Amygdala (tissue), 56 donors: Measurements from ENCODE around the gene MAML2.
A peak's percentile ranks its signal among the peaks of the same experiment; 100 is the strongest.

Source experiments
- DNase-seq, 56 donors: peaks; one replicate each; lab custom pipeline; 2025; lab: John Stamatoyannopoulos, UW

MAML2 gene

DNA sequence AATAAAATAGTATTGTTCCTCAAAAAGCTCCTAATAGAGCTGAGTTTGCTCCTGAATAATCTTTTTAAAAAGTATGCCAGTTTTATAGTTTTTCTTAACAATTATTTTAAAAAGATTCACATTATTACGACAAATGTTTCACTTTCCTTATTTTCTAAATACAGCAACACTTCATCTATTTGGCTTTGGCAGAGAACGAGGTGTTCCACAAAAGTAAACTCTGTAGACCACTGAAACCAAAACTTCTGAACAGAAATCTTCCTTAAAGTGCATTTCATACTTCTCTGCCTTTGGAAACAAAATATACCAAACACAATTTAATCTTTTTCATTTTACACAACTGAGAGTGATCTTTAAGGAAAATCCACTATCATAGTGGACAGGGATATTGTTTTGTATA is 285.5 kb downstream of the MAML2 start:
- DNase-seq = no peak

GRCh38 chr11:96056576-96056975 is 286.4 kb downstream of the MAML2 start:
- no peak for DNase-seq

DNA sequence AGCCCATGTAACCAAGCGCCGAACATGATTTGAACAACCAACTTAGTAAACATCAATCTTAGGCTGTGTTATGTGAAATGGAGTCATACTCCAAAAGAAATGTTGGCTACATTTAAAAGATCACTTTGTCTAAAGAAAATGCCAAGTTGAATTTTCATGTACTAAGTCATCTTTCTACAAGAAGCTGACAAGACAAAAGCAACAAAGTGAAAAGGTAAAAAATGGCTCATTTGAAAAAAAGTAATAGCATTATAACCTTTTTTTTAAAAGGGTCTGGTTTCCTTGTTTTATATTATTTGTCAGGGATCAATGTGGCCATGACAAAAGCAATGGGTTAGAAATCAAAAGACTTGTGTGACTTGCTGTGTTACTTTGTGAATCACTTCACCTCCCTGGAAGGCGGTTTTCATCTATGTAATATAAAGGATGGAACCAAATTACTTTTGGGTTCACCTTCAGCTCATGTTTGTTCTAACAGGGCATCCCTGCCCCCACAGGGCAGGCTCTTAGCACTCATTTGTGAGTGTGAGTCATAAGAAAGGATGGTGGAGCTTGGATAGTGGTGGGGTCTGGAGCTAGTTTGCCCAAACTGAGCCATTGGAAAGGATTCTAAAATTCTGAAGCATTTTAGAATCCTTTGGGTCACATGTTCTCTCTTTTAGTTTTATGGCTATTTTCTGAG is 287.1 kb downstream of the MAML2 start:
- no peak for DNase-seq

DNA sequence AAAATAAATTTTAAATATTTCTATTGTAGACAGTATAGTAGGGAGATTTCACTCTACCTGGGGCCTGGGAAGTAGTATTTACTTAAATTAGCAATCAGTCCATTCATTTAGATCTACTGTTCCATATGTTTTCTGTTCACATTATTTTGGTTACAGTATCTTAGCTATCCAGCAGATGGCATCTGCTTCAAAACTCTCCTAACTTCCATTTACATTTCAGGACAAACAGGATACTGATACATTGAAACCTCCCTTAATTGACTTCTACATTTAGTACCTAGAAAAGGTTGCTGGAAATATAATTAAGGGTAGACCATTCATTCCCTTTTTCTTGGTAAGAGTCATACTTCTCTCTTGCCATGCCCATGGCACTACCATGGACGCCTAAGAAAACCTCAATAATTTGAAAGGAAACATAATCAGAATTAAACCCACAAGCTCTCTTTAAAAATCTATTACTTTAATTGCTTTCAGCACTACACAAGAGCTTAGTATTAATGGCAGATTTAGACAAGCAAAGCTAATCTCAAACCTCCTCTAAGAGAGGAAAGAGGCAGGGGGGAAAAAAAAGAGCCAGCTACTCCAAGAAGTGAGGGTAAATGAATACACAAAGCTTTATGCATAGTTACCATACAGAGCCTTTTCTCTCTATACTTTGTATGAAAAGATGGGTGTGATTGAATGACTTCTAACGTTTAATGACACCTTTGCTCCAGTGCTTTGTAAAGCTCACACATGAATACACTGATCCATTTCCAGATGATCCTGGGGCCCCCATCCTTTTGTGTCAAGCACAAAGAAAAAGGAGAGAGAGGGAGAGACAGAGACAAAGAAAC is 287.9 kb downstream of the MAML2 start:
- peak in 1 of 56 donors; percentile 26 for DNase-seq

DNA sequence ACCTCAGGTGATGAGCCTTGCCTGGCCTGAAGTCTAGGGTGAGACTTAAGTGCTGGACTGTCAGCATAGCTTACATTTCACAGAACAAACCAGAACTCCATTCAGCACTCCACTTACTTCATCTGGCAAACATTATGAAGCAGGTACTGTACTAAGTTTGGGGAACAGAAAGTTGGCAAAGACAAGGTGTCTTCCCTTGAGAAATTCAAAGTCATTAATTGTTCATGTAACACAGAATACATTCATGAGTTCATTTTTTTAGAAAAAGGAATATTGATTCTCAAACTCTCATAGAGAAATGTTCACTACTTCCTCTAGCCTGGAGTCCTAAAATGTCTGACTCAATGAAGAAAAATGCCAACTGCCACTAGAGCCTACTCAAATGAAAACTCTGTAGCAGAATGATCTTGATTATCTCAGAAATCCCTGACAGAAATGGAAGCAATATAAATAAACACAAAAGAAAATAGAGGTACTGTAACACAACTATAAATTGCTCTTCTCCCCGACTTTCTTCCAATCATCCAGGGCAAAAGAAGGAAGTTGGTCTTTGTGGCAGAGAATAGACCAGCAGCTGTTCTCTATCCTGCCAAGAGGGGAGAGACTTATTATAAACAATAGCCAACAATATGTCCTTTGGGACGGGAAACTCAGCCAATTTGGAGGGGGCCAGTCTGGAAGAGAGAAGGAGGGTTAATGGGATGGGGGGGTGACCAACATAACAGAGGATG is 289.9 kb downstream of the MAML2 start:
- DNase-seq = no peak

DNA sequence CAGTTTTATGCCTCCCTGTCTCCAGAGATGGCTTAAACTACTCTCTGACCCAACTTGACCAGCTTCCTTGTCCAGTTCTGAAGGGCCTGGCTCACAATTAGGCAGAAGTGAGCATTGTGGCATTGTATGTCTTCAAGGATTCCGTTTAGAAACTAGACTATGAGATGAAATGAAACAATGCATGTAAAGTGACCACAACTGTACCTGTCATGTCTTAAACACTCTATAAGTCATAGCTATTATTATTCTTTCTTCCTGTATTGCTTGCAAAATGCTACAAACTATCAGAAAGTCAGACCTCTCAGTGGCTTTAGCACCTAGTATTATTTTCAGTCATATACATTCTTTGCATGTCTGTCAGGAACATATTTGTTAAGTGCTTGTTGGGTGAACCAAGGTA is 291.2 kb downstream of the MAML2 start:
- no peak for DNase-seq

DNA sequence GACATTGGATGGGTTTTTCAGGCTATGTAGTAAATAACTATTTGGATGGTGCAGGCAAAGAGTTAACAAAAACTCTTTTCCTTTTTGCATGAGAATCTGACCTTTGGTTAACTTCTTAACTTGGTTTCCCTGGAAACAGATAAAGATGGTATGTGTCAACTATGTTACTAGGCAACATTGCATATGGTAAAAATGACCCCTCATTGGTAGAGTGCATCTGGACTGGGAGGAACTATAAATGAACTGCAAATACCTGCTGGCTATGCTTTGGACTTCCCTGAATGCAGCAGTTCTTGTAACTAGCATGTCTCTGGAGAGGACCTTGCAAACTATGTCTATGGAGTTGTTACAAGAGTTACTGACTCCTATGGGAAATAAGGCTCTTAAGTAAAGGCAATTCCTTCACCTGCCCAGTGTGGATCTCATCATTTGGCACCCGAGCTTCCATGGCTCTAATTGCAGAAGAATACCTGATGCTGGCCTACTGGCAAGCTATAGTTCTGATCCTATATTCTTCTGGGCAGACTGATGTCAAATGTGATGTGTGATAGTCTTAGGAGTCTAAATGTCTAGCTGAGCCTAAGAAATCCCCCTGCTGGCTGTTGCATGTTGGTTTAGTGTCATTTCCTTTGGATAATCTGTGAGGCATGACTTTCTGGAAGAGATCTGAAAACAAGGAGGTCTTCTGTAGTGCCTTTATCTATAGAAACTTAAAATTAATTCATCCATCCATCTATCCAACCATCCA is 292.4 kb downstream of the MAML2 start:
- no peak for DNase-seq

DNA sequence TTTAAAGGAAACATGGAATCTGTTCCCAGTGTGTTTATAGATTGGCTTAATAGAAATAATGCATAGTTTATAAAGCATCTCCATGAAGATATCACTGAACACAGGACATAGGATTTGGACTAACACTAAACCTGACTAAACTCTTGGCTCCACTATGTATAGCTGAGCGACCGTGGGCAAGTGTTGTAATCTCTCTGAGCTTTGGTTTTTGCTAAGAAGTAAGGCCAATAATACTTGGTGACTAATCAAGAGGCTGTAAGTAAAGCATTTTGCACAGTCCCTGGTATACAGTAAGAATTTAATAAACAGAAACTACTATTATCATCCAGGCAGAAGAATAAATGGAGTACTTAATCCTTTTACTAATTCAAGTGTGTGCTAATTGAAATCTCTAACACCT is 293.6 kb downstream of the MAML2 start:
- no peak for DNase-seq

GRCh38 chr11:96045622-96046456 is 297.2 kb downstream of the MAML2 start:
- peak in 35 of 56 donors; percentile 3 to 76 (median 26) for DNase-seq

DNA sequence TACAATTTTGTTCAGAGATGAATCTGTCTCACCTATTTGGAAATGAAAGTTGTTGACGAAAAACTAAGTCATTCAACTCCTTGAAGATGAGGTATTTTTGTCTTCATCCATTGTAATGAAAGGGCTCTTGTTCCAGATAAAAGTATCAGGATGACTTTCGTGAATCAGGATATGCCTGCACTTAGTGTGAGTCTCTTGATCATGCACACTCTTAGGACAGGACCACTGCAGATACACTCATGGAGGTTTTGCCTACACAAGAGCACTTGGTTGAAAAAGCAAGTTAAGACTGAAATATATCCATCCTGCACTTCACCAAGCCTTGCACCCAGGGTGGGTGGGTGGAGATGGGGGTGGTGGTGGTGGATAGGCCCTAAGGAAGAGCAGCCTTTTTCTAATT is 298.2 kb downstream of the MAML2 start:
- DNase-seq = no peak

GRCh38 chr11:96044311-96044710 is 298.7 kb downstream of the MAML2 start:
- no peak for DNase-seq

DNA sequence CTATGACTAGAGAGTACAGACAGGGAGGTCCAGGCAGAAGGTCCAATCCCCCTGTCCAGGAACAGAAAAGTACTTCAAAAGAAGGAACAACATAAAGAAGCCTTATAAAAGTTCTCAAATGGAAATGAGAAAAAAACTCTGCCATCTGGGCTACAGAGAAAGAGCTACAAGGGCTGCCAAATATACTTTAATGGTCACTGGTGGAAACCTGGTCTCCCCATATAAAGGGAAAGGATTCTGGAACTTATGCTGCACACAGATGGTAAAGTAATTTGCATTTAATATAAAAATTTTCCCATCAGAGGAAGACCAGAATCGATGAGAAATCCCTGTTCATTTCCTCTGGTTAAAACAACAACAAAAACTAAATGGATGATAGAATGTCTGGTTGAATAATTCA is 299.7 kb downstream of the MAML2 start:
- no peak for DNase-seq

- no peak for DNase-seq
These were observed 304.9 kb downstream of the MAML2 start for GRCh38 chr11:96038046-96038445.

DNA sequence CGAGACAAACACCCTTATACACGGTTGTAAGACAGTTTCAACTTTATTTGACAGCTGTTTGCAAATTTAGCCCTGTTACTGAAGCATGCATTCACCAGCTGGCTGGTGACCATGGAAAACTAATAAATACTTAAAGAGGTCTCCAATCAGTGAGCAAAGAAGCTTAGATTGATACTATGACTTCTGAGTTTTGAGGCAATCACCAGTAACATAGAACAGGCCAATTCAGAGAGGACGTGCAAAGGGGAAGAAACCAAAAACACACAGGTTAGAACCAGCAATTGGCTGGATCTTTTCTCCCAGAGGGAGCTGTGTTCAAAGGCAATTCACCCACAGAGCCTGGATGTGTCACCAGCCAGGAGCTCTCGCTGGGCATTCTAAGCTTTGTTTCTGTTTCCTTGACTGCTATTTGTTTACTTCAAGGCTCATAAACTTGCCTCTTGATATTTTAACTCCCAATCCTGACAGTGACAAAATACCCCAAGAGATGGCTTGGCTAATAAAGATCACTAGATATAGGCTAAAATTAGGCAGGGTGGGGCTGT is 305.5 kb downstream of the MAML2 start:
- DNase-seq = no peak

GRCh38 chr11:96036863-96037262 is 306.1 kb downstream of the MAML2 start:
- peak in 11 of 56 donors; percentile 7 to 20 (median 10) for DNase-seq

- DNase-seq = no peak
These were observed 307.3 kb downstream of the MAML2 start for GRCh38 chr11:96035740-96036078.

DNA sequence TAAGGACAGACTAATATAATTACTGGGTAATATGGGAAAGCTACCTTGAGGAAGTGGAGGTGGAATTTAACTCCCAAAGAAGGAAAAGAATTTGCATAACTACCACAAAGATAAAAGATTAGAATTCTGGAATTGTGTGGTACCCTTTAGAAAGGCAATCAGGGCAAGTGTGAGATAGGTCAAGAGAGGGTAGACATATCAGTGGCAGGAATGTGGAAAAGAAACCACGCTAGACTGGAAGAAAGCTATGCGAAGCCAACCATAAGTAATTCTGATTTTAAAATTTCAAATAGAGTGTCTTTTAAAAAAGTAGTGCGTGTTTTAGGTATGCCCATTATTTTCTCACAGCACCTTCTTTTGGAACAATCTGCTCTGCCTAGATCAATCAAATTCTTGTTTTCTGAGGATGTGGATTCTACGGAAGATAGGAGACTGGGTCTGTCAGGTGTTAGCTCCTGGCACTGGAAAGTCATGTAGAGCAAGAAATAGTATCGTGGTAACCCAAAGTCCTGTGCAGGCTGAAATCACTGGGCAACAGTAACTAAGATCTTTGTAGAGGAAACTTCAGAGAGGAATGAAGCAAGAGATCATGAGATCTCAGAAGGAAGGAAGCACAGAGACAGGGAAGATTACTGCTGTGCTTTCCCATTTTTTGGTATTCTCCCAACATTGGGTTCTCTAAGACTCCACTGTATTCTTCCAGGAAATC is 307.8 kb downstream of the MAML2 start:
- no peak for DNase-seq

GRCh38 chr11:96033599-96033998 is 309.4 kb downstream of the MAML2 start:
- peak in 1 of 56 donors; percentile 10 for DNase-seq

DNA sequence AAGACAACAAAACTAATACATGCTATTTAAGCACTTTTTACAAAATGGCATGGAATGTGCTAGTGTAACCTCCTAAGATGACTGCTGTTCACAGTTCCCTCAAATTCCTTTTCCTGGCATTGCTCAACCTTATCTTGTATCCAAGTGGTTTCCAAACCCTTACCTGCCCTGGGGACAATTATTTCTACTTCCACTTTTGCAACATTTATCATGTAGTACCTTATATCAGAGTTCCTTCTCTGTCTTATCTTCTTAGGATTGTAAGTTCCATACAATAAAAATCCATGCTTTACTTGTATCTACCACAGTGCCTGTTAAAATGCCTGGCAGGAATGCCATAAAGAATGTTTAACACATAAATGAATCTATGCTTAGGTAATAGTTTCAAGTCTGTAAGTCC is 309.9 kb downstream of the MAML2 start:
- DNase-seq = no peak
